ENCODE measurements around the gene AAGAB.

Gene AAGAB

GRCh38 chr15:67267951-67268941 is 13.8 kb upstream of the AAGAB start:
- Histone ChIP-seq H3K4me3 (ENCODE audit: low read depth, low read length) (no peak overlapping the region), H3K9me3 (ENCODE audit: control insufficient read depth, insufficient read depth, low read depth, low read length) (no peaks in the 10 kb centered on the region), H3K36me3 (ENCODE audit: control insufficient read depth in 2 of 2, insufficient read depth in 1 of 2, low read length in 2 of 2) (no peaks in the 10 kb centered on the region), H3K4me1 (ENCODE audit: control insufficient read depth, insufficient read depth, low read length) (no peaks in the 10 kb centered on the region), H3K27ac (ENCODE audit: extremely low read depth, low read depth, low read length) (no peak overlapping the region)
- ChIA-PET POLR2A (no interaction called here), CTCF (interaction anchor here (0.5 to 1.1 kb wide), 2 partner anchors 36 to 1282 kb away, joined by 3 to 4 read pairs; no protein-coding TSS in a partner anchor)
- no peak for TF ChIP-seq ZNF23 (tag by site-specific recombination; IDR thresholded peaks at IDR 0.05; ENCODE audit: borderline replicate concordance)
- no peak for TF ChIP-seq ZFP69B (tag by site-specific recombination; IDR thresholded peaks at IDR 0.05)
- no peak for TF ChIP-seq ZNF610 (tag by site-specific recombination; IDR thresholded peaks at IDR 0.05; ENCODE audit: borderline replicate concordance)
- no peak for TF ChIP-seq ELK4 (IDR thresholded peaks at IDR 0.05; ENCODE audit: borderline replicate concordance, low read depth, low read length)

GRCh38 chr15:67267440-67267839 is 13.0 kb upstream of the AAGAB start:
- no peaks in the 10 kb centered on the region for H3K36me3 ChIP-seq (ENCODE audit: control insufficient read depth in 2 of 2, insufficient read depth in 1 of 2, low read length in 2 of 2)
- H3K4me1 ChIP-seq (ENCODE audit: control insufficient read depth, insufficient read depth, low read length), result no peaks in the 10 kb centered on the region
- TF ChIP-seq SCRT2 (tag by site-specific recombination; IDR thresholded peaks at IDR 0.05) (no peak), ZFP3 (tag by site-specific recombination; IDR thresholded peaks at IDR 0.05; ENCODE audit: low read depth) (no peak), IKZF3 (tag by site-specific recombination; IDR thresholded peaks at IDR 0.05) (no peak), ZNF660 (tag by site-specific recombination; IDR thresholded peaks at IDR 0.05) (no peak), ZNF585B (tag by site-specific recombination; IDR thresholded peaks at IDR 0.05) (no peak), TCF7L2 (IDR thresholded peaks at IDR 0.05; ENCODE audit: borderline replicate concordance, low read depth, low read length) (no peak), ZNF677 (tag by site-specific recombination; IDR thresholded peaks at IDR 0.05) (no peak), ZNF48 (tag by site-specific recombination; IDR thresholded peaks at IDR 0.05) (no peak), ZNF555 (tag by site-specific recombination; conservative IDR thresholded peaks at IDR 0.05) (no peak), HOXC10 (CRISPR knock-in tag; IDR thresholded peaks at IDR 0.05) (no peak), ZNF571 (tag by site-specific recombination; IDR thresholded peaks at IDR 0.05) (no peak), SCRT1 (tag by site-specific recombination; IDR thresholded peaks at IDR 0.05; ENCODE audit: borderline replicate concordance) (no peak), ZNF791 (tag by site-specific recombination; IDR thresholded peaks at IDR 0.05) (no peak), RBAK (tag by site-specific recombination; IDR thresholded peaks at IDR 0.05) (no peak), BCL11B (tag by site-specific recombination; IDR thresholded peaks at IDR 0.05; ENCODE audit: low read depth) (no peak), HIC1 (tag by site-specific recombination; IDR thresholded peaks at IDR 0.05) (no peak), GLI4 (tag by site-specific recombination; IDR thresholded peaks at IDR 0.05) (no peak), ZNF561 (tag by site-specific recombination; IDR thresholded peaks at IDR 0.05; ENCODE audit: borderline replicate concordance) (no peak), ZNF580 (tag by site-specific recombination; IDR thresholded peaks at IDR 0.05) (no peak)
- no peaks in the 10 kb centered on the region for H3K9me3 ChIP-seq (ENCODE audit: control insufficient read depth, insufficient read depth, low read depth, low read length)
- H3K27ac ChIP-seq (ENCODE audit: extremely low read depth, low read depth, low read length), result no peak overlapping the region
- CTCF ChIA-PET, result no interaction called here
- POLR2A ChIA-PET, result no interaction called here
- no peak overlapping the region for H3K4me3 ChIP-seq (ENCODE audit: low read depth, low read length)
